HepG2 (cell line): Measurements from ENCODE around the gene GPX7. TPM values are rescaled to one million over a fixed set of nuclear protein-coding genes. Genes with fewer than 3 reads are reported as not detected.
A peak's percentile ranks its signal among the peaks of the same experiment; 100 is the strongest.

Experiments
- CSRNP1 ChIP-seq: sonication (generic); formaldehyde crosslinking; IDR thresholded peaks from 2 replicates; pipeline ENCODE4 v1.8.1; 2023; ENCODE audit warnings: mild to moderate bottlenecking, missing genetic modification reagents
- ELF4 ChIP-seq: sonication (generic); formaldehyde crosslinking; IDR thresholded peaks from 2 replicates; pipeline ENCODE4 v1.5.0; 2020; ENCODE audit warnings: missing genetic modification reagents, mild to moderate bottlenecking, moderate library complexity, borderline replicate concordance
- FOXO1 ChIP-seq: sonication (generic); formaldehyde crosslinking; IDR thresholded peaks from 2 replicates; pipeline ENCODE4 v1.4.0; 2020; ENCODE audit warnings: missing genetic modification reagents
- FOXP4 ChIP-seq: sonication (generic); formaldehyde crosslinking; IDR thresholded peaks from 2 replicates; pipeline ENCODE4 v1.4.0; 2020; ENCODE audit warnings: missing genetic modification reagents
- MAFG ChIP-seq: sonication (generic); formaldehyde crosslinking; IDR thresholded peaks from 2 replicates; pipeline ENCODE4 v1.5.1; 2020; ENCODE audit warnings: mild to moderate bottlenecking, missing genetic modification reagents
- MED8 ChIP-seq: sonication (generic); formaldehyde crosslinking; IDR thresholded peaks from 2 replicates; pipeline ENCODE4 v1.8.1; 2023; ENCODE audit warnings: mild to moderate bottlenecking, missing genetic modification reagents; ENCODE audit not compliant: insufficient replicate concordance
- NCOA1 ChIP-seq: sonication (generic); formaldehyde crosslinking; IDR thresholded peaks from 2 replicates; pipeline ENCODE4 v1.9.0; 2021; ENCODE audit warnings: missing genetic modification reagents
- POLR2G ChIP-seq: fragments of 200-400 bp; formaldehyde crosslinking; IDR thresholded peaks from 2 replicates; pipeline ENCODE4 v1.6.1; 2018; ENCODE audit warnings: mild to moderate bottlenecking, low read depth, low read length, moderate library complexity
- SMAD3 ChIP-seq: sonication (generic); formaldehyde crosslinking; IDR thresholded peaks from 2 replicates; pipeline ENCODE4 v1.4.0; 2020; ENCODE audit warnings: missing genetic modification reagents
- SNRNP70 ChIP-seq: fragments of 200-400 bp; formaldehyde crosslinking; IDR thresholded peaks from 2 replicates; pipeline ENCODE4 v1.6.1; 2017; ENCODE audit warnings: mild to moderate bottlenecking, low read depth, low read length, moderate library complexity
- ZNF20 ChIP-seq: sonication (generic); formaldehyde crosslinking; IDR thresholded peaks from 2 replicates; pipeline ENCODE4 v1.4.0; 2020; ENCODE audit warnings: mild to moderate bottlenecking, moderate library complexity, missing genetic modification reagents
- ZNF432 ChIP-seq: sonication (generic); formaldehyde crosslinking; IDR thresholded peaks from 2 replicates; pipeline ENCODE4 v1.5.0; 2020; ENCODE audit warnings: missing genetic modification reagents, mild to moderate bottlenecking, borderline replicate concordance
- ZNF501 ChIP-seq: sonication (generic); formaldehyde crosslinking; IDR thresholded peaks from 2 replicates; pipeline ENCODE4 v1.5.1; 2020; ENCODE audit warnings: mild to moderate bottlenecking, moderate library complexity, missing genetic modification reagents
- ZNF549 ChIP-seq: sonication (generic); formaldehyde crosslinking; IDR thresholded peaks from 2 replicates; pipeline ENCODE4 v1.5.0; 2020; ENCODE audit warnings: missing genetic modification reagents
- polyA plus RNA-seq, 8 experiments: library from polyadenylated mRNA; depleted of rRNA in 3 of 8; stranded (reverse) in 7 of 8; unstranded in 1 of 8; fragments of >200 nt; fragmentation: Illumina TruSeq in 4 of 8; extraction: Trizol in 4 of 8; gene quantifications; 2 replicates each; pipeline versions ENCODE4 v1.2.1 to v1.2.3, GENCODE V29; 2011 to 2016; ENCODE audit warnings: low read depth in 4 of 8, missing spikeins in 1 of 8, mixed read lengths in 1 of 8; ENCODE audit not compliant: insufficient read depth in 1 of 8
- total RNA-seq, 5 experiments: library from RNA; depleted of rRNA; stranded (reverse); fragments of >200 nt; fragmentation: Illumina TruSeq; extraction: Trizol; gene quantifications; 2 replicates each; pipeline ENCODE4 v1.2.3, GENCODE V29; 2016; ENCODE audit warnings: low read depth in 1 of 5
- TF ChIP-seq, protein P1 (sequence below): IDR thresholded peaks from 2 replicates; pipeline ENCODE4 v1.6.1; 2016; ENCODE audit warnings: low read depth
- TF ChIP-seq, protein P2 (sequence below): IDR thresholded peaks from 2 replicates; pipeline ENCODE4 v1.6.1; 2018; ENCODE audit warnings: missing genetic modification reagents, mild to moderate bottlenecking, missing compliant biosample characterization
- TF ChIP-seq, protein P3 (sequence below): sonication (generic); formaldehyde crosslinking; IDR thresholded peaks from 2 replicates; pipeline ENCODE4 v1.4.0; 2020; ENCODE audit warnings: missing genetic modification reagents, borderline replicate concordance
- TF ChIP-seq, protein P4 (sequence below): sonication (generic); formaldehyde crosslinking; IDR thresholded peaks from 2 replicates; pipeline ENCODE4 v1.5.1; 2020; ENCODE audit warnings: missing genetic modification reagents, mild to moderate bottlenecking, borderline replicate concordance

Gene GPX7
- total and polyA plus RNA-seq, 2 of the 13 experiments (the other 11 are each of a cell fraction or from before 2014, with no cell fraction given): 14.1 to 16.2 TPM

- TF ChIP-seq POLR2G: peak; percentile 59
- TF ChIP-seq ZNF20: 0 out of 2 replicates have a peak, but pooled peaks have one; percentile 41
- TF ChIP-seq, protein P1, sequence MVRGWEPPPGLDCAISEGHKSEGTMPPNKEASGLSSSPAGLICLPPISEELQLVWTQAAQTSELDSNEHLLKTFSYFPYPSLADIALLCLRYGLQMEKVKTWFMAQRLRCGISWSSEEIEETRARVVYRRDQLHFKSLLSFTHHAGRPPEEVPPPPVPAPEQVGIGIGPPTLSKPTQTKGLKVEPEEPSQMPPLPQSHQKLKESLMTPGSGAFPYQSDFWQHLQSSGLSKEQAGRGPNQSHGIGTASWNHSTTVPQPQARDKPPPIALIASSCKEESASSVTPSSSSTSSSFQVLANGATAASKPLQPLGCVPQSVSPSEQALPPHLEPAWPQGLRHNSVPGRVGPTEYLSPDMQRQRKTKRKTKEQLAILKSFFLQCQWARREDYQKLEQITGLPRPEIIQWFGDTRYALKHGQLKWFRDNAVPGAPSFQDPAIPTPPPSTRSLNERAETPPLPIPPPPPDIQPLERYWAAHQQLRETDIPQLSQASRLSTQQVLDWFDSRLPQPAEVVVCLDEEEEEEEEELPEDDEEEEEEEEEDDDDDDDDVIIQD (CRISPR knock-in tag): 0 out of 2 replicates have a peak, but pooled peaks have one; percentile 28
- TF ChIP-seq, protein P2, sequence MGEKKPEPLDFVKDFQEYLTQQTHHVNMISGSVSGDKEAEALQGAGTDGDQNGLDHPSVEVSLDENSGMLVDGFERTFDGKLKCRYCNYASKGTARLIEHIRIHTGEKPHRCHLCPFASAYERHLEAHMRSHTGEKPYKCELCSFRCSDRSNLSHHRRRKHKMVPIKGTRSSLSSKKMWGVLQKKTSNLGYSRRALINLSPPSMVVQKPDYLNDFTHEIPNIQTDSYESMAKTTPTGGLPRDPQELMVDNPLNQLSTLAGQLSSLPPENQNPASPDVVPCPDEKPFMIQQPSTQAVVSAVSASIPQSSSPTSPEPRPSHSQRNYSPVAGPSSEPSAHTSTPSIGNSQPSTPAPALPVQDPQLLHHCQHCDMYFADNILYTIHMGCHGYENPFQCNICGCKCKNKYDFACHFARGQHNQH: peak; percentile 57; the same call in 1 of the 2 replicates
- TF ChIP-seq, protein P3, sequence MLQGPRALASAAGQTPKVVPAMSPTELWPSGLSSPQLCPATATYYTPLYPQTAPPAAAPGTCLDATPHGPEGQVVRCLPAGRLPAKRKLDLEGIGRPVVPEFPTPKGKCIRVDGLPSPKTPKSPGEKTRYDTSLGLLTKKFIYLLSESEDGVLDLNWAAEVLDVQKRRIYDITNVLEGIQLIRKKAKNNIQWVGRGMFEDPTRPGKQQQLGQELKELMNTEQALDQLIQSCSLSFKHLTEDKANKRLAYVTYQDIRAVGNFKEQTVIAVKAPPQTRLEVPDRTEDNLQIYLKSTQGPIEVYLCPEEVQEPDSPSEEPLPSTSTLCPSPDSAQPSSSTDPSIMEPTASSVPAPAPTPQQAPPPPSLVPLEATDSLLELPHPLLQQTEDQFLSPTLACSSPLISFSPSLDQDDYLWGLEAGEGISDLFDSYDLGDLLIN (CRISPR knock-in tag): no peak
- TF ChIP-seq FOXO1 (CRISPR knock-in tag): peak; percentile 49
- TF ChIP-seq ELF4 (CRISPR knock-in tag): 0 out of 2 replicates have a peak, but pooled peaks have one; percentile 63
- TF ChIP-seq ZNF432 (CRISPR knock-in tag): no peak
- peak; percentile 41; the same call in 1 of the 2 replicates for TF ChIP-seq FOXP4 (CRISPR knock-in tag)
- peak; percentile 44; the same call in 1 of the 2 replicates for TF ChIP-seq ZNF501 (CRISPR knock-in tag)
- TF ChIP-seq SNRNP70: no peak
- TF ChIP-seq NCOA1: no peak
- TF ChIP-seq MAFG: no peak
- no peak for TF ChIP-seq MED8
- no peak for TF ChIP-seq SMAD3 (CRISPR knock-in tag)
- no peak for TF ChIP-seq CSRNP1 (CRISPR knock-in tag)
- TF ChIP-seq, protein P4, sequence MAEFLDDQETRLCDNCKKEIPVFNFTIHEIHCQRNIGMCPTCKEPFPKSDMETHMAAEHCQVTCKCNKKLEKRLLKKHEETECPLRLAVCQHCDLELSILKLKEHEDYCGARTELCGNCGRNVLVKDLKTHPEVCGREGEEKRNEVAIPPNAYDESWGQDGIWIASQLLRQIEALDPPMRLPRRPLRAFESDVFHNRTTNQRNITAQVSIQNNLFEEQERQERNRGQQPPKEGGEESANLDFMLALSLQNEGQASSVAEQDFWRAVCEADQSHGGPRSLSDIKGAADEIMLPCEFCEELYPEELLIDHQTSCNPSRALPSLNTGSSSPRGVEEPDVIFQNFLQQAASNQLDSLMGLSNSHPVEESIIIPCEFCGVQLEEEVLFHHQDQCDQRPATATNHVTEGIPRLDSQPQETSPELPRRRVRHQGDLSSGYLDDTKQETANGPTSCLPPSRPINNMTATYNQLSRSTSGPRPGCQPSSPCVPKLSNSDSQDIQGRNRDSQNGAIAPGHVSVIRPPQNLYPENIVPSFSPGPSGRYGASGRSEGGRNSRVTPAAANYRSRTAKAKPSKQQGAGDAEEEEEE (CRISPR knock-in tag): no peak
- no peak for TF ChIP-seq ZNF549
Measured at GRCh38 chr1:52553362-52554266, 48.6 kb upstream of the GPX7 start (continued).
